Ammon's horn (tissue), 1 donor: ENCODE data around the gene LRRK1.

Experiments used
- DNase-seq: peaks from one replicate; pipeline ENCODE4 v3.0.0-alpha.2; 2016; ENCODE audit warnings: low spot score

LRRK1 gene

GRCh38 chr15:101043011-101043410 is 123.9 kb downstream of the LRRK1 start:
- no peak for DNase-seq

GRCh38 chr15:101043911-101044624 is 124.9 kb downstream of the LRRK1 start:
- DNase-seq = no peak

GRCh38 chr15:101044625-101045235 is 125.6 kb downstream of the LRRK1 start:
- no peak for DNase-seq

GRCh38 chr15:101045236-101045646 is 126.1 kb downstream of the LRRK1 start:
- no peak for DNase-seq

- DNase-seq = no peak
Measured at GRCh38 chr15:101045835-101046691, 126.9 kb downstream of the LRRK1 start.

- no peak for DNase-seq
Measured at GRCh38 chr15:101046826-101047225, 127.7 kb downstream of the LRRK1 start.

- no peak for DNase-seq
Measured at GRCh38 chr15:101047301-101047781, 128.2 kb downstream of the LRRK1 start.

- no peak for DNase-seq
Measured at GRCh38 chr15:101048176-101048575, 129.0 kb downstream of the LRRK1 start.

- no peak for DNase-seq
Measured at GRCh38 chr15:101048581-101049030, 129.4 kb downstream of the LRRK1 start.

- no peak for DNase-seq
Measured at GRCh38 chr15:101049282-101049681, 130.1 kb downstream of the LRRK1 start.

- no peak for DNase-seq
Measured at GRCh38 chr15:101049856-101050622, 130.9 kb downstream of the LRRK1 start.

- no peak for DNase-seq
Measured at GRCh38 chr15:101050623-101051290, 131.6 kb downstream of the LRRK1 start.

- DNase-seq = no peak
Measured at GRCh38 chr15:101051291-101052030, 132.3 kb downstream of the LRRK1 start.

- DNase-seq = no peak
Measured at GRCh38 chr15:101052031-101052620, 133.0 kb downstream of the LRRK1 start.

GRCh38 chr15:101052681-101053121 is 133.5 kb downstream of the LRRK1 start:
- no peak for DNase-seq

GRCh38 chr15:101053261-101053660 is 134.1 kb downstream of the LRRK1 start:
- DNase-seq = no peak

- no peak for DNase-seq
Measured at GRCh38 chr15:101054116-101054515, 135.0 kb downstream of the LRRK1 start.

GRCh38 chr15:101054991-101055390 is 135.8 kb downstream of the LRRK1 start:
- DNase-seq = no peak

GRCh38 chr15:101055411-101055810 is 136.3 kb downstream of the LRRK1 start:
- DNase-seq = no peak
